HepG2 (cell line): ENCODE measurements around the gene C19orf33. TPM values are rescaled to one million over a fixed set of nuclear protein-coding genes. Genes with fewer than 3 reads are reported as not detected.

Experiments used
- ATAC-seq: fragments of 200-7000 bp; cut with Tn5 transposase; 3 replicates; pipeline ENCODE4 v1.9.1; 2020; ENCODE audit warnings: mild to moderate bottlenecking, moderate library complexity
- BruUV-seq: library from RNA; stranded (reverse); fragments of 400-500 nt; replicated peaks from 2 replicates; lab custom pipeline; 2021; lab: Mats Ljungman, UMichigan
- CTCF ChIA-PET: fragments of 300-600 bp; formaldehyde crosslinking; extraction: SDS; loops from one replicate; lab custom pipeline; 2021; ENCODE audit warnings: low total read pairs, inconsistent platforms, low intra/inter-chr PET ratio; lab: Yijun Ruan, JAX
- POLR2A ChIA-PET: fragments of 350-600 bp; sonication (Branson Sonifier 250); formaldehyde crosslinking; loops from one replicate; lab custom pipeline; 2020; ENCODE audit warnings: antibody characterized with exemption, inconsistent platforms; lab: Yijun Ruan, JAX
- DNase-seq: peaks from one replicate; pipeline ENCODE4 v3.0.0-alpha.2; 2015; ENCODE audit warnings: low spot score
- FAIRE-seq: peaks from 3 replicates; lab custom pipeline; 2011; peaks lifted over from hg19 to GRCh38; lab: Jason Lieb, UNC
- H2AFZ ChIP-seq: one replicate; pipeline ENCODE4 v1.6.1; 2011; ENCODE audit warnings: low read length, inconsistent platforms
- H3K27ac ChIP-seq: fragments of 300-600 bp; 3 replicates; pipeline ENCODE4 v1.8.0; 2011; ENCODE audit warnings: mixed run types, mild to moderate bottlenecking, mixed read lengths, low read length, inconsistent platforms; ENCODE audit not compliant: insufficient read depth; ENCODE audit errors: extremely low read length
- H3K27me3 ChIP-seq, 2 experiments: fragments of 200-600 bp in 1 of 2; 2 replicates in 1 of 2; 3 replicates in 1 of 2; pipeline versions ENCODE4 v1.6.0 to v1.8.0; 2011; ENCODE audit warnings: low read length in 2 of 2, mild to moderate bottlenecking in 2 of 2, moderate library complexity in 2 of 2, inconsistent platforms in 1 of 2; ENCODE audit not compliant: insufficient read depth in 2 of 2, control insufficient read depth in 1 of 2
- H3K36me3 ChIP-seq, 2 experiments: fragments of 200-600 bp in 1 of 2; replicated peaks in 1 of 2; 2 replicates in 1 of 2; 3 replicates in 1 of 2; pipeline versions ENCODE4 v1.5.1 to v1.8.0; 2011; ENCODE audit warnings: low read length in 2 of 2, inconsistent platforms in 1 of 2; ENCODE audit not compliant: insufficient read depth in 2 of 2, control insufficient read depth in 1 of 2
- H3K4me1 ChIP-seq: 2 replicates; pipeline ENCODE4 v1.5.1; 2012; ENCODE audit warnings: low read length, inconsistent platforms; ENCODE audit not compliant: insufficient read depth
- H3K4me2 ChIP-seq: 2 replicates; pipeline ENCODE4 v1.6.0; 2011; ENCODE audit warnings: low read depth, low read length, inconsistent platforms
- H3K4me3 ChIP-seq, 3 experiments: fragments of 200-600 bp in 1 of 3; sonication (generic), shearing (Covaris generic) in 1 of 3; replicated peaks in 1 of 3; 2 replicates each; pipeline ENCODE4 v1.5.1; 2011 to 2016; ENCODE audit warnings: low read length in 3 of 3, inconsistent platforms in 2 of 3, low read depth in 2 of 3, mild to moderate bottlenecking in 2 of 3, control low read depth in 1 of 3, mixed read lengths in 1 of 3; ENCODE audit not compliant: insufficient read depth in 1 of 3
- H3K79me2 ChIP-seq: one replicate; pipeline ENCODE4 v1.6.1; 2011; ENCODE audit warnings: low read length, inconsistent platforms; ENCODE audit not compliant: insufficient read depth
- H3K9ac ChIP-seq: 2 replicates; pipeline ENCODE4 v1.6.0; 2011; ENCODE audit warnings: mild to moderate bottlenecking, low read depth, low read length, inconsistent platforms; ENCODE audit not compliant: insufficient read depth
- H3K9me3 ChIP-seq: 2 replicates; pipeline ENCODE4 v1.5.1; 2012; ENCODE audit warnings: mild to moderate bottlenecking, low read length
- H4K20me1 ChIP-seq: 2 replicates; pipeline ENCODE4 v1.6.0; 2011; ENCODE audit warnings: inconsistent platforms, mild to moderate bottlenecking, low read length, moderate library complexity; ENCODE audit not compliant: insufficient read depth
- ARNT ChIP-seq: fragments of 450-650 bp; IDR thresholded peaks from 2 replicates; pipeline ENCODE4 v1.6.1; 2017
- CREBL2 ChIP-seq: sonication (generic); formaldehyde crosslinking; IDR thresholded peaks from 2 replicates; pipeline ENCODE4 v1.8.1; 2023; ENCODE audit warnings: missing genetic modification reagents, mild to moderate bottlenecking, borderline replicate concordance
- ELK4 ChIP-seq: sonication (generic); formaldehyde crosslinking; IDR thresholded peaks from 2 replicates; pipeline ENCODE4 v1.9.0; 2021; ENCODE audit warnings: missing genetic modification reagents, borderline replicate concordance
- FIP1L1 ChIP-seq: fragments of 200-400 bp; formaldehyde crosslinking; IDR thresholded peaks from 2 replicates; pipeline ENCODE4 v1.6.1; 2018; ENCODE audit warnings: low read depth, mild to moderate bottlenecking, low read length, moderate library complexity, borderline replicate concordance; ENCODE audit not compliant: insufficient read depth
- FOSL1 ChIP-seq: sonication (generic); formaldehyde crosslinking; IDR thresholded peaks from 2 replicates; pipeline ENCODE4 v1.9.0; 2021; ENCODE audit warnings: missing genetic modification reagents, borderline replicate concordance
- HBP1 ChIP-seq: IDR thresholded peaks from 2 replicates; pipeline ENCODE4 v1.6.1; 2016; ENCODE audit warnings: low read depth, control low read depth
- JUND ChIP-seq: sonication (generic); formaldehyde crosslinking; IDR thresholded peaks from 2 replicates; pipeline ENCODE4 v1.8.0; 2022; ENCODE audit warnings: mild to moderate bottlenecking, missing genetic modification reagents
- KLF15 ChIP-seq: sonication (generic); formaldehyde crosslinking; IDR thresholded peaks from 2 replicates; pipeline ENCODE4 v1.8.1; 2023; ENCODE audit warnings: borderline replicate concordance, mild to moderate bottlenecking, inconsistent platforms, missing genetic modification reagents, mixed read lengths
- MNT ChIP-seq: fragments of 450-650 bp; IDR thresholded peaks from 2 replicates; pipeline ENCODE4 v1.6.1; 2016
- NFATC3 ChIP-seq: sonication (generic); formaldehyde crosslinking; IDR thresholded peaks from 2 replicates; pipeline ENCODE4 v1.5.1; 2020; ENCODE audit warnings: mild to moderate bottlenecking, missing genetic modification reagents
- PREB ChIP-seq: sonication (generic); formaldehyde crosslinking; IDR thresholded peaks from 2 replicates; pipeline ENCODE4 v1.4.0; 2020; ENCODE audit warnings: missing genetic modification reagents
- TOE1 ChIP-seq: sonication (generic); formaldehyde crosslinking; IDR thresholded peaks from 2 replicates; pipeline ENCODE4 v1.4.0; 2020; ENCODE audit warnings: mild to moderate bottlenecking, missing genetic modification reagents
- XRCC5 ChIP-seq: fragments of 200-400 bp; formaldehyde crosslinking; optimal IDR thresholded peaks from 2 replicates; pipeline ENCODE3; 2017; ENCODE audit warnings: mild to moderate bottlenecking, low read length
- ZBTB34 ChIP-seq: sonication (generic); formaldehyde crosslinking; IDR thresholded peaks from 2 replicates; pipeline ENCODE4 v1.8.0; 2022; ENCODE audit warnings: mild to moderate bottlenecking, missing genetic modification reagents
- ZNF792 ChIP-seq: IDR thresholded peaks from 2 replicates; pipeline ENCODE4 v1.6.1; 2016
- WGBS: methylation state at CpG from one replicate; pipeline ENCODE4 v1.1.6; 2017; ENCODE audit warnings: low lambda C conversion rate; 5-methylcytosine and 5-hydroxymethylcytosine counted together
- in situ Hi-C: cut with HindIII; loops from 2 replicates; pipeline ENCODE4 v1.10.0; 2017; ENCODE audit warnings: low pct_unique_long_range_greater_than_20kb; ENCODE audit not compliant: extremely low pct_ligation_motif_present
- intact Hi-C: fragments of 100-400 bp; cut with micrococcal nuclease; formaldehyde crosslinking; loops from one replicate; pipeline ENCODE4 v1.10.0; 2022; ENCODE audit not compliant: unreplicated experiment
- polyA plus RNA-seq, 8 experiments: library from polyadenylated mRNA; depleted of rRNA in 3 of 8; stranded (reverse) in 7 of 8; unstranded in 1 of 8; fragments of >200 nt; fragmentation: Illumina TruSeq in 4 of 8; extraction: Trizol in 4 of 8; gene quantifications; 2 replicates each; pipeline versions ENCODE4 v1.2.1 to v1.2.3, GENCODE V29; 2011 to 2016; ENCODE audit warnings: low read depth in 4 of 8, missing spikeins in 1 of 8, mixed read lengths in 1 of 8; ENCODE audit not compliant: insufficient read depth in 1 of 8
- total RNA-seq, 5 experiments: library from RNA; depleted of rRNA; stranded (reverse); fragments of >200 nt; fragmentation: Illumina TruSeq; extraction: Trizol; gene quantifications; 2 replicates each; pipeline ENCODE4 v1.2.3, GENCODE V29; 2016; ENCODE audit warnings: low read depth in 1 of 5

The C19orf33 gene
- total and polyA plus RNA-seq, 2 of the 13 experiments (the other 11 are each of a cell fraction or from before 2014, with no cell fraction given), result 2.5 to 3.3 TPM

GRCh38 chr19:38291855-38292254 lies 12.2 kb upstream of the C19orf33 start (continued):
- TF ChIP-seq CREBL2 (CRISPR knock-in tag), result no peak
- TF ChIP-seq HBP1 (CRISPR knock-in tag), result no peak
- TF ChIP-seq JUND (CRISPR knock-in tag), result no peak
- TF ChIP-seq MNT, result no peak
- TF ChIP-seq, all 625 proteins: peak for 3

- no peaks in the 10 kb centered on the region for H3K9me3 ChIP-seq
- no peaks in the 10 kb centered on the region for H3K36me3 ChIP-seq
- no peak overlapping the region for H3K4me3 ChIP-seq
- H4K20me1 ChIP-seq, result no peaks in the 10 kb centered on the region
- intact Hi-C loops (no loop called here), in situ Hi-C loops (no loop called here)
- no peak overlapping the region for H2AFZ ChIP-seq
- H3K4me1 ChIP-seq, result peaks cover 7% of the 10 kb centered on the region
- peaks cover 3 to 30% of the 10 kb centered on the region in 2 experiments; a peak in 4 of 5 replicates for H3K27me3 ChIP-seq
- TF ChIP-seq ZBTB34 (CRISPR knock-in tag) (no peak), ELK4 (CRISPR knock-in tag) (no peak), KLF15 (no peak), XRCC5 (no peak), FOSL1 (no peak), ARNT (no peak), TOE1 (CRISPR knock-in tag) (no peak), PREB (no peak), FIP1L1 (no peak), ZNF792 (no peak), NFATC3 (CRISPR knock-in tag) (no peak)
- H3K27ac ChIP-seq, result no peak overlapping the region
- POLR2A ChIA-PET, result interaction anchor here (0.8 kb wide), 1 partner anchor 11 kb away, joined by 3 read pairs; the partner anchor contains the start of gene C19orf33
- FAIRE-seq, result no peak
- DNase-seq, result no peak
- BruUV-seq, result no TSS peak
- H3K79me2 ChIP-seq, result no peaks in the 10 kb centered on the region
- no peak for ATAC-seq
- CTCF ChIA-PET, result no interaction called here
- H3K9ac ChIP-seq, result no peak overlapping the region
- no peak overlapping the region for H3K4me2 ChIP-seq
- 63% methylated on average over 8 of the region's 9 CpGs for WGBS
These were observed 10.8 kb upstream of the C19orf33 start for GRCh38 chr19:38293281-38293680.
